MM.1S (cell line): ENCODE data around the gene DIPK2B.

Experiments used
- CTCF ChIP-seq: fragments of 300-600 bp; sonication (generic); IDR thresholded peaks from 2 replicates; pipeline ENCODE4 v1.5.1; 2016; ENCODE audit warnings: antibody characterized with exemption, low read length, mixed read lengths
- EZH2 ChIP-seq: fragments of 300-600 bp; sonication (generic); optimal IDR thresholded peaks from 2 replicates; pipeline ENCODE3; 2017; ENCODE audit warnings: low read depth, mild to moderate bottlenecking, antibody characterized with exemption, low read length, mixed read lengths
- EZH2phosphoT487 ChIP-seq: fragments of 300-600 bp; sonication (generic); IDR thresholded peaks from 2 replicates; pipeline ENCODE4 v1.6.1; 2018; ENCODE audit warnings: antibody characterized with exemption, low read length

GRCh38 chrX:45187731-45188130 is 12.9 kb downstream of the DIPK2B start:
- TF ChIP-seq CTCF (no peak), EZH2 (no peak), EZH2phosphoT487 (no peak)
